RCC 7860 (cell line): ENCODE data around the gene OXSR1.

Source experiments
- DNase-seq: peaks from one replicate; pipeline ENCODE4 v3.0.0-alpha.2; 2015; ENCODE audit warnings: low spot score
- FAIRE-seq: peaks from 2 replicates; lab custom pipeline; 2012; peaks lifted over from hg19 to GRCh38; lab: Jason Lieb, UNC

Gene OXSR1

DNA sequence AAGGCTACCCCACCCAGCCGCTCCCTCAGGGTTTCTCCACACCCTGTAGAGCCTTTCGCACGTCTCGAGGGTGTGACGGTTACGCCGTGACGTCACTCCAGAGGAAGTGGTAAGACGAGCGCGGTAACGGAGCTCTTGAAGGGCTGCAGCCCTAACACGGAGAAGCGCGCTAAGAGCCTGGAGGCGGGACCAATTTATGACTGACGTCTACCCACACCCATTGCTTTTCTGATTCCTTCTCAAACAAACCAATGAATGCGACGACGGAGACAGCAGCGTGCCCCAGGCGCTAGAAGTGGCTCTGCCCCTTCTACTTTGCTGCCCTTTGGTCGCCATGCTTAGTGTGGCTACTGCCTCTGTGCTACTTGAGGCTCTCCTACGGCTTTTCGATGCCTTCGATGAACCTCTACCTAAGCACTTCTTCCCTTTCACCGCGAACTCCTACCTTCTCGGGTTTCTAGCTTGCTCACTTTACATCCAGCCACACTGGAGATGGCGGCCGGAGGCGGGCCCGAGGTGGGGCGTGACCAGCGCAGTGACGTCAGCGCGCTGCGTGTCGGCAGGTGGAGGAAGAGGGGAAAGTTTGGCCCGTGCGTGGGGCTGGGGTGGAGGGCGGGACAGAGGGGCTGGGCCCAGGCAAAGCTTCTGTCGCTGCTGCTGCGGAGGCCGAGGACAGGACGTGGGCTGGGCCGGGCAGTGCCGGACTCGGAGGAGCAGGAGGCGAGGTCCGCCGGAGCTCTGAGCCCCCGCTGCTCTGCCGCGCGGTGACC lies at the start of gene OXSR1:
OXSR1 (plus strand) TSS at position 586 of the 770 bp plus-strand sequence. CDS start 340 bp downstream, outside the sequence.
- DNase-seq (peak; percentile 98), FAIRE-seq (peak; percentile 85)

DNA sequence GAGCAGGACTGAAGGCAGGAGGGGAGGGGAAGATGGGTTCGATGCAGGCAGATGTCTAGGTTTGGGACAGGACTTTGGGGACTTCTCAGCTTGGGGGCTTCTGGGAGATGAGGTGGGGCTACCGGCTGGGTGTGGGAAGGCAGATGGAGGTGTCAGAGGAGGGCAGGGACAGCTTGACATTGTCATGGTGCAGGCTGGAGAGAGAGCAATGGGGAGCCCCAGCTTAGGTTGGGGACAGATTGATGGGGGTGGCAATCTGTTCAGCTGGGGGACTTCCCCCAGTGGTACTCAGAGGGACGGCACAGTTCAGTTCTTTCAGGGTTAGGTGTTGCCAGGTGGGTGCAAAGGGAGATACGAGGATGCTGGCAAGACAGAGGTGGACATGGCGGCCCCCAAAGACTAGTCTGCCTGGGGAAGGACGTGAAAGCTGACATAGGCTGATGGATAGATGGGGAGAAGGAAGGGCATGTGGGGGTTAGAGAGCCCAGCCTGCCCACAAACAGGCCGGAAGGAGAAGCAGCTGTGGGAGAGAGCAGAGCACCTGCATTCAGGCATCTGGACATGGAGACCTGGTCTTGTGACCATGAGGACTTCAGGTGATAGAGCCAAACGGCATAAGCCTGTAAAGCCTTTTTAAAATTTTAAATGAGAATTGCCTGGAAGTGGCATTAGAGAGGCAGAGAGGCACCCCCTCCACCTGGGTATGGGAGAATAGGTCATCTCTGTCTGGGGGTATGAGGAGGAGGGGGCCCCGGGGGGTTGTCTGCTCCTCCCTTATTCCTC lies 49.5 kb upstream of the OXSR1 start:
- DNase-seq: no peak
- FAIRE-seq: no peak

DNA sequence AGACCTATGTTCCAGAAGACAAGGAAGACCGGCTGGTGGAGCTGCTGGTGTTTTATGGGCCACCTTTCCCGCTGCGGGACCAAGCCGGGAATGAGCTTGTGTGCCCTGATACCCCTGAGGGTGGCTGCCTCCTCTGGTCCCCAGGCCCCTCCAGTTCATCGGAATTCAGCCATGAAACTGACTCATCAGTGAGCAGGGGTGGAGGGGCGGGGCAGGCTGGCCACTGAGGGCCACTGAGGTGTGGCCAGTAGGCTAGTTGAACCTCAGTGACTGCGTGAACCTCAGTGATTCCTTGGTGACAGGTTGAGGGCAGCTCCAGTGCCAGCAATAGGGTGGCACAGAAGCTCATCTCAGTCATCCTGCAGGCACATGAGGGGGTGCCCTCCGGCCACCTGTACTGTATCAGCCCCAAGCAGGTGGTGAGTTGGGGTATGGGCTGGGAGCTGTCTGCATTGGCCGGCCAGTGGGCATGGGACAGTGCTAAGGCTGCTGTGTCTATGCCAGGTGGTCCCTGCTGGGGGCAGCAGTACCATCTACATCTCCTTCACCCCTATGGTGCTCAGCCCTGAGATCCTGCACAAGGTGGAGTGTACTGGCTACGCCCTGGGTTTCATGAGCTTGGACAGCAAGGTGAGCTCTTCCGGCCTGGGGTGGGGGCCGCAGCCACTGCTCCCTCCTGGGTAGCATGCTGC lies 48.7 kb upstream of the OXSR1 start:
- no peak for DNase-seq
- no peak for FAIRE-seq

DNA sequence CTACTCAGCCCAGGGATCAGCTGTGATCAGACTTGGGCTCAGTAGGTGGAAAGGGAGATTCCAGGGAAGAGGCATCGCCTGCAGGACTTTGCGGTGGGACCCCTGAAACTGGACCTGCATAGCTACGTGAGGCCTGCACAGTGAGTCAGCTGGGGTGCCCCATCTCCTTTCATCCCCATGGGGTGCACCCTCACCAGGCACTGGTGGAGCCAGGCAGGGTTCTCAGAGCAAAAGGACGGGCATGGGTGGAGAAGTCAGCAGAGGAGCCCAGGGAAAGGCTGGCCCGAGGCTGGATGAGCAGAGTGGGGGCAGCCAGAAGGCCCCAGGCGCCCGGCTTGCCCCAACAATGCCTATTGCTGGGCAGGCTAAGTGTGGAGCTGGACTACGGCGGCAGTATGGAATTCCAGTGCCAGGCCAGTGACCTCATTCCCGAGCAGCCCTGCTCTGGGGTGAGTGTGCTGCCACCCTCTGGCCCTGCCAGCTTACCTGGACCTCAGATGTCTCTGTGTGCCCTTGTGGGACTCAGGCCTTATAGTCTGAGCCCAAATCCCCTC lies 48.1 kb upstream of the OXSR1 start:
- DNase-seq (no peak), FAIRE-seq (no peak)

GRCh38 chr3:38117748-38118420 lies 47.5 kb upstream of the OXSR1 start:
- DNase-seq: no peak
- no peak for FAIRE-seq

DNA sequence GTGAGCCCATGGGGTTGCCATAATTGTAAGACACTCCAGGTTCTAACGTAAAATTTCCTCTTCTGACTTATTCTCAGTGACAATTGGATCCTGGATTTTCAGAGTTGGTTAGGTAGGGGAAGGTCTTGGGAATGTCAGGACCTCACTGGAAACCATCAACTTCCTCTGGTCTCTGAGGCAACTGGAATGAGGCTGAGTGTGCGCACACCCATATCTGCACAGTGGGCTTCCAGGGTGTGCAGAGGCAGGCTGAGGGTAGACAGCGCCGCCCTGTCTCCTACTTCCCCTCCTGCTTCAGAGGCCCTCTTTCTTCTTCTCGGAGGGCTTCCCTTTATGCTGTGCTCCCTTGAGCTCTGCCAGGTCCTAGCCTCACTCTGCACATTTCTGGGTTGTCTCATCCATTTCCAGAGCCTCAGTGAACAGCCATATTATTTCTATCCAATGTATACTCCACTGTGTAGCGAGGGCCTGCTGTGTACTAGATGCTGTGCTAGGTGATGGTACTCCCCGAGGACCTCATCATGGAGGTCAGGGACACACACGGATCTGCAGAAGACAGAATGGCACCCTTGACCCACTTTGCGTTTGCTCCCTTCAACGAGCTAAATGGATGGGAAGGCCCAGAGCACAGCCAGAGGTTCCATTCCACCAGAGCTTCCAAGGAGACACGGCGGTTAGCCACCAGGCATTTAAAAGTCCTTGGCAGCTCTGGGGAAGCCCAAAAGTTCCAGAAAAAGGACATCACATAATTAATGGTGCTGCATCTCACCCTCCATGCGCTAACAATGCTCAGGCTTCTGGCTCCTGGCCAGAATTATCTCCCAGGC lies 46.7 kb upstream of the OXSR1 start:
- DNase-seq: no peak
- FAIRE-seq: no peak

GRCh38 chr3:38119248-38119544 lies 46.1 kb upstream of the OXSR1 start:
- FAIRE-seq (no peak), DNase-seq (no peak)

DNA sequence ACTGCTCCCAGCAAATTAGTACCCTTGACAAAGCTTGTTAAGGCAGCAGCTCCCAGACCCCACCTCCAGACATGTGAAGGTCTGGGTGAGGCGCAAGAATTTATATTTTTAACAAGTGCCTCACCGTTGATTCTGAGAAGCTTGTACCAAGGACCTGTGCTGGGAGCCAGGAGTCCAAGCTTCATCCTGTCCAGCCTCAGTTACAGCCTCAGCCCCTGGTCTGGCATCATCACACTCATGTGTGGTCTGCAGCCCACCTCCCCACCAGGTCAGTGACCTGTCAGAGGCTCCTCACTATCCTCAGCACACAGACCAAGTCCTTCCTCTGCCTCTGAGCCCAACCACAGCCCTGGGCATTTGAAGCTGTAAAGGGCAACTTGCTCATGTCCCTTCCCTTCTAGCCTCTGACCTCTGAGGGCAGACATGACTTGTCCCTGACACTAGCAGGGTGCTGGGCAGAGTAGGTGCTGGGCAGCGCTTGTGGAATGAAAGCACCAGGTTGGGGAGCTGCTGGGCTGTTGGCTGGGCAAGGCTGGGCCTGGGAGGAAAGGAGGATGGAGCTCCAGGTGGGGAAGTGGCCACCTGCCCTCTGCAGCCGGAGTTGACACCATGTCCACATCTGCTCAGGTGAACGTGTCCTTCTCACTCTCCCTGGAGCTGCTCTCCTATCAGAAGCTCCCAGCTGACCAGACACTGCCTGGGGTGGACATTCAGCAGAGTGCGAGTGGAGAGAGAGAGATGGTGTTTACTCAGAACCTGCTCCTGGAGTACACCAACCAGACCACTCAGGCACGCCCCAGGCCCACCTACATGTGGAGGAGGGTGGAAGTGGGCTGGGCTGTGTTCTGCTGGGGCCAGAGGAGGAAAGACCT lies 45.3 kb upstream of the OXSR1 start:
- no peak for DNase-seq
- FAIRE-seq: no peak

DNA sequence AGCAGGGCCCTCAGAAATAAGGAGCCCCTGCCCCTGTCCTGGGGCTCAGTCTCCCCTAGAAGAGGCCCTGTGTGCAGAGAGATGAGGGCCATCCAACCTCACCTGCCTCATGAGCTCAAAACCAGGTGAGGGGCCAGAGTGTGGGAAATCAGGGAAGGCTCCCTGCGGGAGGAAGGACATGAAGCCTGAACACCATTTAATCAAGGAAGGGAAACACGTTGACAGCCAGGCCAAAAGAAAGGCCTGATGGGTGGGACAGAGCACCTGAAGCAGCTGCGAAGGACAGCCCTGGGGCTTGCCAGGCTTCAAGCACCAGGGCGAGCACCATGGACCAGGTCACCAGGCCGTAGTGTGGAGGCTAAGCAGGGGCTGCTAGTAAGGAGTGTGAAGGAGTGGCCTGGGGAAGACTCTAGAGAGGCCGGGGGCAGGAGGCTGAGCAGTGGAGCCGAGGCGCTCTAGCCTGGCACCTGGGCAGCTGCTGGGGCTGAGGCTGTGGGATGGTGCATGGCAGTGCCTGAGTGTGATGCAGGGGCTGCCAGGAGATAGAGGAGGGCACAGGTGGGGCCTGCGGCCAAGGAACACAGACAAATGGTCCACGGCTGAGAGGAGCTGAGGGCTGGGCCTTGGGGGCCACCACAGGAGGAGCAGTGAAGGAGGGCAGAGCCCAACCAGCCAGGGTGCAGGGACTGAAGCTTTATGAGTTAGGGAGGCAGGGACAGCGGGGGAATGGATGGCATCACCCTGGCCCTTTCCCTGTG lies 44.5 kb upstream of the OXSR1 start:
- no peak for DNase-seq
- no peak for FAIRE-seq

DNA sequence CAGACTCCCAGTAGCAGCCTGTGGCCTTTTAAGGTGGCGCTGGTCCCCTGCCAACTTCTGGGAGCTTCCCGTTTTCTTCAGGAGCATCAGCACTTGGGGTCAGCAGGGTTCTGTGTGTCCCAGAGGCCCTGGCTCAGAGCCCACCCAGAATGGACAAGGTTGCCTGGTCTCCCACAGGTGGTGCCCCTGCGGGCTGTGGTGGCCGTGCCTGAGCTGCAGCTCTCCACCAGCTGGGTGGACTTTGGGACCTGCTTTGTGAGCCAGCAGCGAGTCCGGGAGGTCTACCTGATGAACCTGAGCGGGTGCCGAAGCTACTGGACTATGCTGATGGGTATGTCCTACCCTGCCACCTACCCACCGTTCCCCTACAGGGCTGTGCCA lies 43.9 kb upstream of the OXSR1 start:
- no peak for DNase-seq
- no peak for FAIRE-seq

GRCh38 chr3:38121832-38122461 lies 43.4 kb upstream of the OXSR1 start:
- FAIRE-seq (no peak), DNase-seq (no peak)

DNA sequence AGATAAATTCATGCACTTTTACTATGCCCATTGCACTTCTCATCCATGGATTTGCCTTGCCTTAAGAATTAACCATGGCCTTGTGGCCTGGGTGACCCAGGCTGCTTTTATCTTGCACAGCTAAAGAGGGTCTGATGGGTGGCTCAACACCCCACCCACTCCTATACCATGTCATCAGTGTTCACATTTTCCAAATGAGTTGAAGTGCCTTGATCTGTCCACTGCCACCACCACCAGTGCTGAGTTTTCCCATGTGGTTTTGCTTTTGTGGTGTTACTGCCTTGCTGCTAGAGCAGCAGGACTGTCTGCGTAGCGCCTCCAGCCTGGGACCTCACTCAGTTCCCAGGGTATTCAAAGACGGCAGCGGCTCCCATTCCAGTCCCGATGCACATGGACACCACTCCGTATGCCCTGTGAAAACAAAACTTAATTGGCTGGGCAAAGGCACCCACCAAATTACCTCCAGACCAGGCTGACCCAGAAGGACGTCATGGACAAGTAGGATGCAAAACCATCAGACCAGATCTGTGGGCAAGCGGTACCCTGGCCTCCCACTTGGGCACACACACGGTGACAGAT lies 42.5 kb upstream of the OXSR1 start:
- FAIRE-seq (no peak), DNase-seq (no peak)

- no peak for FAIRE-seq
- DNase-seq: no peak
Observed at GRCh38 chr3:38124324-38125122, 40.8 kb upstream of the OXSR1 start.

- FAIRE-seq (no peak), DNase-seq (no peak)
Observed at GRCh38 chr3:38125305-38126120, 39.8 kb upstream of the OXSR1 start.

- FAIRE-seq (no peak), DNase-seq (no peak)
Observed at GRCh38 chr3:38126121-38126892, 39.0 kb upstream of the OXSR1 start.
